Muscle of back (tissue), 11 donors: ENCODE measurements around the gene ASPG. TPM values are rescaled to one million over a fixed set of nuclear protein-coding genes. Genes with fewer than 3 reads are reported as not detected.
A peak's percentile ranks its signal among the peaks of the same experiment; 100 is the strongest.
"Not testable (repeated sequence)": the region's sequence is repeated elsewhere in the genome, so short reads cannot be mapped to it uniquely, and the experiment has no call there.

Experiments
- DNase-seq, 3 donors: peaks; one replicate each; pipeline versions ENCODE4 v3.0.0 to v3.0.0-alpha.2; 2013
- polyA plus RNA-seq, 10 donors: library from polyadenylated mRNA; unstranded; fragments of 120-200 nt; gene quantifications; one replicate each; pipeline ENCODE4 v1.2.1, GENCODE V29; 2013; ENCODE audit not compliant: insufficient read length in 10 of 10

The ASPG gene
- polyA plus RNA-seq, 10 donors: 0.31 to 2.1 (median 1.4) TPM

DNA sequence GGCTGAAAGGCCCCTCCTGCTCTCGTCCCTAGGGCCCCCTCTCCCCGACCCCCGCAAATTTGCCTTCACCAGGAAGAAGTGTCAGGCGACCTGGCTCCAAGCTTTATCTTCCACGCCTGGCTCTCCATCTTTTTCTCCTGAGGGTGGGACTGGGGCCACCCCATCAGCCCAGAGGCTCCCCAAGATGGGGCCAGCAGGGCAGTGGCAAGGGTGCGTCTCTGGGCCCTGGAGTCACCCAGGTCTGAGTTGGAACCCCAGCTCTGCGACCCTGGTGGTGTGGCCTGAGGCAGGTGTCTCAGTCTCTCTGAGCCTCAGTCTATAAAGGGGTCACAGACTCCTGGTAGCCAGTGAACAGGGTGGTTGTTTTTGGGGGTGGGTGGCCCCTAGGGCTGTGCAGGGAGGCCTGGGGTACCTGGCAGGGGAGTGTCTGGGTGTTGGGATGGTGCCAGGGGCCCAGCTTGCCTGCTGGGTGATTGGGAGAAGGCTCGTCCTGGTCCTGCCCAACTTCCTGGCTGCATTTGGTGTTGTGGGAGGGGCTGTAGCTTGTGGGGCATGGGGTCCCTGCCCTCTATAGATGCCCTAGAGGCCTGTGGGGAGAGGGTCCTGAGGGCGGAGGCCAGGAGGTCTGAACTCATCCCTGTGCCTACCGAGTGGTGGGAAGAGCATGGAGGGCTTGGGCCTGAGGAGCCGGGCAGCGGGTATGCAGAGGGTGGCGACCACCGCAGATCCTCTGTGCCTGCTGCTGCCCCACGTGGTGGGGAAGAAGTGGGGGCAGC is 60.5 kb downstream of the ASPG start:
- peak in 1 of 3 donors; percentile 2 for DNase-seq

DNA sequence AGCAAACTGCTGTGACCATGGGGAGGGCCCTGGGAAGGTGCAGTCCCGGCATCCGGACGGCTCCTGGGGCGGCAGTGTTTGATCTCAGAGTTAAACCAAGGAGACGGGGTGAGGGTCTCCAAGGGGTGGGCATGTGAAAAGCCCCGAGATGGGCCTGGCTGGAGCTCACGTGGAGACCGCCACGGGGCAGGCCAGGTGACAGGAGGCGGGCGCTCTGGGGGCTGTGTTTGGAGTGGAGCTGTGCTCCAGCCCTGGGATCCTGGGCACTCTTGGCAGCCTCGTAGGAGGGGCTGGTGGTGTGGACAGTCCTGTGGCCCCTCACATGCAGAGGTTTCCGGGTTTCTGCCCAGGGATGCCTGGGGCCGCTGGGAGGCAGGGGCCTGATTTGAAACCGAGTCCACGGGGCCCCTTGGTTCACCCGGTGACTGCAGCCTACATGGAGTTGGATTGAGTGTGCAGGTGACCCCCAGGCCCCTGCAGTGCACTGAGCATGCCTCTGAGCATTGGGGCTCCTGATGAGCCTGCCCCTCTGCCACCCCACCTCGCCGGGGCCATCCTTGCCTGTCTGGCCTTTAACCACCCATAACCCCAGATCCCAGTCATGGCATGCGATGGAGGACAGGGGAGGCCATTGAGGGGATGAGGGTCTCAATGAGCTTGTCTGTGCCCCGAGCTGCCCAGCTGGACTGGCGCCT is 61.3 kb downstream of the ASPG start:
- DNase-seq: peak in 1 of 3 donors; percentile 1

DNA sequence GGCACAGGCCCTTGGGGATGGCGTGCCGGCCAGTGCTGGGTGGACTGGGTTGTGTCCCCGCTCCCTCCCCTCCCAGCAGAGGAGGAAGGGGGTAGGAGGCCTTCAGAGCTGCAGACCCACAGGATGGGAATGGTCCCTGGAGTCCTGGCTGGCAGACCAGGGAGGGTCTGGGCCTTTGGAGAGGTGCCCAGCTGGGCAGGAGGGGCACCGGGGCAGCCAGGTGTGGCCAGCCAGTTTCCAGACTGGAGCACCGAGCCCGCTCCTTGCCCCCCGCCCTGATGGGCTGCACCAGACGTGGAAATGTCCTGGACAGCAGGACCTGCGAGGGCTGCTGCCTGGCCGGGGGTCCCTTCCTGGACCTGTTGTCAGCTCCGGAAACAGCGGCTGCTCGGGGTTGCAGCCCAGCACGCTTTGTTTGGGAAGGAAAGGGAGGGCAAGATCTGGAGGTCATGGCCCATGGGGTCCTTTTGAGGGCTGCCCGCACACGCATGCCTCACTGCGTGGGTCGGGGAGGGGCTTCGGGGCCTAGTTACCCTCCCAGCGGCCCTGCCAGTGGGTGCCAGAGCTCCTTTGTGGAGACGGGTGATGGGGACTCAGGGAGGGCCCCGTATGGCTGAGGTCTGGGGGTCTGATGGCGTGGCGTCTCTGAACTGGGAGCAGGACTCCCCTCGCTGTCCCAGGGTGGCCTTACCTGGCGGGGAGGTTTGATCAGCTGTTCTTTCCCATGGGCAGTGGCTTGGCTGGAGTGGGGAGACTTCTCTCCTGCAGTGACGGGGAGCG is 62.0 kb downstream of the ASPG start:
- no peak for DNase-seq

DNA sequence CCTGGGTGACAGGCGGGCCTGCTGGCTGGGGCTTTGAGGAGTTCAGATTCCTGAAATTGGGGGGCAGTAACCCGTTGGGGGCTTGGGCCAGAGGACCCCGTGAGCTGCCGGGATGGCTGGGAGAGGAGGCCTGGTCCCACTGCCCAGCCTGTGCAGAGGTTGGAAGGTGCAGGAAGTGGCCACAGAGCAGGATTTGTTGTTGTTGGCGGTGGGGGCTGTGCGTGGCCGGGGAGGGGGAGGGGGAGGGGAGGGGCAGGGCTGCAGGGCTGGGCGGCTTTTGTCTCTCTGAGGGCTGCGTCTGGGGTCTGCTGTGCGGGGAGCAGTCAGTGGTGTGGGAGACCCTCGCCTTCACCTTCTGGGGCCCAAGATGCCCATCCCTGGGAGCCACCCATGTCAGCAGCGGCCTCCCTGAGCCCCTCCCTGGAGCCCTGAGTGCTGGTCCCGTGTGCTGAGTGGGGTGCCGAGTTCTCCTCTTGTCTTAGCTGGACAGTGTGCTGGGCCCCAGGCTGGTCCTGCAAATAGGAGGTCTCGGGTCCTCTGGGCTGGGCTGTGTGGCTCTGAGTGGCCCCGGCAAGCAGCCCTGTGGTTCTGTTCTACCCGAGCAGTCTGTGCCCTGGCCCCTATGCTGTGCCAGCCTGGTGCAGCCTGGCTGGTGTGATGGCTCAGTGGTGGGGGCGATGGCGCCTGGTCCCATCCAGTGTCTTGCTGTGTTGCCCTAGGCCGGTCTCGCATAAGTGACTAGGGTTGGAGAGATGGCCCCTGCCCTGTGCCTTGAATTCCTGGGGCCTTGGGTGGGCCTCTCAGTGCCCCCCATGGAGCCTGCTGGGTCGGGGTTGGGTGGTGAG is 63.2 kb downstream of the ASPG start:
- DNase-seq: no peak

DNA sequence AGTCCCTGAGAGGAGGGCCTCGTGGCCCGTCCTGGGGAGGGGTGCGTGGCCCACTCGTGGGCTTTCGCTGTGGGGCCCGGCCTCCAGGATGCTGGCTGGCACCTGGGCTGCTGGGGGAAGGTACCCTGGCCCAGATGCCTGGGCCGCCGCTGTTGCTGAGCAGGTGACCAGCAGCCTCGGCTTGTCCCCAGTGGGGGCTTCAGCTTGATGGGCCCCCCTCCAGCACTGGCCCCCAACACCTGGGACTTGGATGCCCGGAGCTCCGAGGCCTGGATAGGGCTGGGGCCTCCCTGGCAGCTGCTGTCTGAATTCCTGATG is 63.7 kb downstream of the ASPG start:
- no peak for DNase-seq

DNA sequence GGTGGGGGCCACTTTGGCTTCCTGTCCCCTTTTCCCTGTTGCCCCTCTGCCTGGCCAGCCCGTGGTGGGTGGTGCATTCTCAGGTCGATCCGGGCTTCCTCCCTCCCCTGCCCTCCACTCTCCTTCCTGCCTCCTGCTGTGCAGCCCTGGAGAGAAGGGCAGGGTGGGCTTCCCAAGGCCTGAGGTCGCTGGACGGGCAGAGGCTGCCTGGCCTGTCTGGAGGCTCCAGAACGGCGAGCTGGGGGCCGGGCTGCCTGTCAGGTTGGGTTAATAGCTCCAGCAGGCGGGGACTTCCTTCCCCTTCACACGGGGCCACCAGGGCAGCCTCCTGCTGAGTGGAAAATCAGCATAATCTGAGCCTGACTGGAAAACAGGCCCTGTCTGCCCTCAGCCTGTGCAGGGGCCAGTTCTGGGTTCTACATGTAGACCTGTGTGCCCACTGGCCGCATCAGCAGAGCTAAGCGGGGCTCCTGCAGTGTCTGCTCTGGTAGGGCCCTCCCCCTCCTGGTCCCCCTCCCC is 64.2 kb downstream of the ASPG start:
- peak; percentile 54 to 80 (median 62) for DNase-seq

DNA sequence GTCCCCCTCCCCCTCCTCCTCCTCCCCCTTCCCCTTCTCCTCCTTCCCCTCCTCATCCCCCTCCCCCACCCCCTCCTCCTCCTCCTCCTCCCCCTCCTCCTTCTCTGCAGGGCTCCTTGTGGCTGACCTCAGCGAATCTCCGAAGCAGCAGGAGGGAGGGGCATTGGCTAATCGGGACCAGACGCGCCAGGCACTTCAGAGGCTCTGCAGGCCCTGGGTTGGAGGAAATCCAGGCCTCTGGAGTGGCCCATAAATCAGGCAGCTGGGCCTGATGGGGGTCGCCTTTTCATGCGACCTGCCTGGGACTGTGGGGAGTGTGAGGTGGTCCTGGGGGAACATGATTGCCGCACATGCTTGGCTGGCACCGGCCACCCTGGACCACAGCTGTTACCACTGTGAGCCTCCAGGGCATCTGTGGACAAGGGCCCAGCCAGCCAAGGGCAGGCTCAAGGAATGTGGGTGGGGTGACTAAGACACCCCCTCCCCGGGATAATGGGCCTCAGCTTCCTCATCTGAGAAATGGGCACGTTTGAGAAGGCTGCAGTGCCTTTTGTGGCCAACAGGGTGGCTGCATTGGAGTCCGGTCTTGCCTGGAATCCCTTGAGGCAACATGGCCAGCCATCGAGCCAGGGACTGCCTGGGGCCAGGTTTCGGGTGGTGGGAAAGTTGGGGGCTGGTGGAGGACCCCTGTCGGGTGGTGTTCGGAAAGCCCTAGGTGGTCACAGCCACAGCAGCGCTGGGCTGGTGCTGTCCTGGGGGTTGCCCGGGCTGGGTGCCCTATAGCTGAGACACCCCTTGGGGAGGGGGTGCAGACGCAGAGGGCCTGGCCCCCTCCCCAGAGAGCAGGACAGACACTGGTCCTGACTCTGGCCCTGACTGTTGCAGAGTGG is 64.9 kb downstream of the ASPG start:
- peak; percentile 76 to 88 (median 80) for DNase-seq

DNA sequence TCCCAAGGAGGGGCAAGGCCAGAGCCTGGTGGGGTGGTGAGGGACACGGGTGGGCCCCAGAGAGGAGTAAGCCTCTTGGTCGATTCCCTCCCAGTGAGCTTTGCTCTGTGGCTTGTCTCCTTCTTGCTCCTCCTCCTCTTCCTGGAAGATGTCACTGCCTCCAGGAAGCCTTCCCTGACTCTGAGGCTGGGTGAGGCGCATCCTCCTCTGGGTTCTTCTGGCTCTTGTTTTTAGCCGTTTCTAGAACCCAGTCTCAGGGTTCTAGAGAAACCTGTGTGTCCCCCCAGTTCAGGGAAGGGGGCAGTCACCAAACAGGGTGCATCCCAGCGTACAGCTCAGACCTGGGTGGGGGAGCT is 65.5 kb downstream of the ASPG start:
- DNase-seq: no peak

DNA sequence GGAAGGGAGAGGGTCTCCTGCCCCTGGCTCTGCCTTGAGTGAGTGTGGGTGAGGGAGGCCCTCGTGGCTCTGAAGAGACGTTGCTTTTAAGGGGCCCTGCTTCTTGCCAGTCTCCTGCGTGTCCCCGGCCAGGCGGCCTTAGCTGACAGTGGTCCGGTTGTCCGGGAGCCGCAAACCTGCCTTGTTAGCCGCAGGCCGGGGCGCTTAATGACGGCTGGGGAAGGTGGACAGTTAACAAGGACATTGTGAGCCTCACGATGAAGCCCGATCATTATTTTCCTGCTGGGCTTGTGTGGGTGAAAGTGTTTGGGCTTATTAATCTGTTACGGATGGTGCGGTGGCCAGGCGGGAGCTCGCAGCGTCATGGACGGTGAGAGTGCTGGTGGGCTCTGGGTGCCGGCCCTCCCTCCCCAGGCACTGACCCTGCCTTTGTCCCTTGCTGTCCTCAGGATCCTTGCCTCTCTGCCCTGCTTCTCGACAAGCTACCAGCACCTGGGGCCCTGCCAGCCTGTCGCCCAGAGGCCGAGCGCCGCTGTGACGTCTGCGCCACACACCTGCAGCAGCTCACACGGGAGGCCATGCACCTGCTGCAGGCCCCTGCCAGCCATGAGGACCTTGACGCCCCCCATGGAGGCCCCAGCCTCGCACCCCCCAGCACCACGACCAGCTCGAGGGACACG is 66.2 kb downstream of the ASPG start:
- DNase-seq: no peak

DNA sequence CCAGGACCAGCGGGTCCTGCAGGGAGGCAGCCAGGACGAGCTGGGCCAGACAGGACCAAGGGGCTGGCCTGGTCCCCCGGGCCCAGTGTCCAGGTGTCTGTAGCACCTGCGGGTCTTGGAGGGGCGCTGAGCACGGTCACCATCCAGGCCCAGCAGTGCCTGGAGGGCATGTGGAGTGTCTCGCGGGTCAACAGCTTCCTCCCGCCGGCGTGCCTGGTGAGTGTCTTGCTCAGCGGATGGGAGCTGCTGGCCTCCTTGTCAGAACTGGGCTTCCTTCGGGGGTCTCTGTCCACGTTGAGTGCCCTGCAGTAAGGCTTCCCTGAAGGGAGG is 66.7 kb downstream of the ASPG start:
- DNase-seq: no peak

DNA sequence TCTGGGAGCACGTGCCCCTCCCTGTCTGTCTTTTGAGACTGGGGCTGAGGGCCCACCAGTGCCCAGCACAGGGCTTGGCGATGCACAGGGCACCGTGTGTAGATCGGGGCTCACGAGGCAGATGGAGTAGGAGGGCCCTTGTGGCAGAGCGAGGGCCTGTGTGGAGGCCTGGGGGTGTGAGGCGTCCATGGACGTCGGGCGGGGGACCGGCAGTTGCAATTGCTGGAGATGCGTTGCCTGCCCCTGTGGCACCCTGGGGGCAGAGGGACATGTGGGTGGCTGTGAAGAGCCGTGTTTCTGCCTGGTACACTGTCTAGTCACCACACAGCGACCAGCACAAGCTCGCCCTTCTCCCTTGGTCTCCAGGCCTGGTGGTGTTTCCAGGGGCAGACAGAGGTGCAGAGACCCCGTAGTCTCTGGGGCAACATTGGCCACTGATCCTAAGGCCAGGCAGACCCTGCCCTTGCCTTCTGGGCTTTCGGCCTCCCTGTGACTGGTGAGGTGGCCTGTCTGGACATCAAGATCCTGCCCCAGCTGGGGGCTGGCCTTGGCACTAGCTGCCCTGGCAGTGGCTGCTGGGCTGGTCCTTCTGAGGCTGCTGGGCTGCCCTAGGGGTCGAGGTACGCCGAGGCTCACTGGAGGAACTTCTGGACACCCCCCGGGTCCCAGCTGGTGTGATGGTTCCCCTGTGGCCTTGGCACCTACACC is 67.3 kb downstream of the ASPG start:
- DNase-seq: no peak

DNA sequence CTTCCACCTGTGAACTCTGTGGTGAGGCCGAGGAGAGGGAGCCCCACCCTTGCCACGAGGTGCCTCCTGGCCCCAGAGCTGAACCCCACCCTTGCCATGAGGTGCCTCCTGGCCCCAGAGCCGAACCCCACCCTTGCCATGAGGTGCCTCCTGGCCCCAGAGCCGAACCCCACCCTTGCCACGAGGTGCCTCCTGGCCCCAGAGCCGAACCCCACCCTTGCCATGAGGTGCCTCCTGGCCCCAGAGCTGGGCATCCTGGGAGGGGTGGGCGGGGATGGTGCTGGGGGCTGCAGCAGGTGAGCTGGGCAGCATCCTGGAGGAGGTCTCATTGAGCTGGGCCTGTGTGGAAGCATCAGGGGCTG is 67.9 kb downstream of the ASPG start:
- DNase-seq: not testable (repeated sequence)

DNA sequence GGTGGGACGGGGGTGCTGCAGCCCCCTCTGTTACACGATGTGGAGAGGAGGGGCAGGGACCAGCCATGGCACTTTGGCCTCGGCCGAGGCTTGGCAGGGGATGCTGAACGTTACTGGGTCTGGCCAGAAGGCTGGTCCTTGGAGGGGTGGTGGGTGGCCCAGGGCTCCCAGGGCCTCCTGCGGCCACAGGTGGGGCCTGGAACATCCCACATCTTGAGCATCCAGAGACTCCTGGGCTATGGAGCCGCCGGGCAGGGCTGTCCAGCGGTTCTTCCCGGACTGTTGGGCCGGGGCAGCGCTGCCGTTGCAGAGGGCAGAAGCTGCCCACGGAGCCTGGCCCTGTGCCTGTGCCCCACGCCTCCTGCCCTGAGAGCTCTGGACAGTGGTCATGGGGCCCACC is 68.7 kb downstream of the ASPG start:
- DNase-seq: no peak

DNA sequence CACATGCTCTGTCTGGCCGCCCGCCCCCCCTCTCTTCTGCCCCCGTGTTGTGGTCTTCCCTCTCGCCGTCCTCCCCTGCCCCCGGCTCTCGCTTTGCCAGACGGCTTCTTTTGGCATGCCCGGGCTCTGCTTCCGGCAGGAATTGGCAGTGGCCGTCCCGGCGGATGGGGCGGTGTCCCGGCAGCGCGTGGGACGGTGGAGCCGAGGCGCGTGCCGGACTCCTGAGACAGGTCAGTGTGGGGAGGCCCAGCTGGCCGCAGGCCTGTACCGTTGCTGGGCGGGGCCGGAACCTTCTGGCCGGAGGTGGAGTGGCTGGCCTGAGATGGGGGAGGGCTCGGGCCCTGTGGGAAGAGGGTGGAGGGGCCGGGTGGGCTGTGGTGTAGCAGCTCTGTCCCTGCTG is 70.0 kb downstream of the ASPG start:
- DNase-seq: no peak

DNA sequence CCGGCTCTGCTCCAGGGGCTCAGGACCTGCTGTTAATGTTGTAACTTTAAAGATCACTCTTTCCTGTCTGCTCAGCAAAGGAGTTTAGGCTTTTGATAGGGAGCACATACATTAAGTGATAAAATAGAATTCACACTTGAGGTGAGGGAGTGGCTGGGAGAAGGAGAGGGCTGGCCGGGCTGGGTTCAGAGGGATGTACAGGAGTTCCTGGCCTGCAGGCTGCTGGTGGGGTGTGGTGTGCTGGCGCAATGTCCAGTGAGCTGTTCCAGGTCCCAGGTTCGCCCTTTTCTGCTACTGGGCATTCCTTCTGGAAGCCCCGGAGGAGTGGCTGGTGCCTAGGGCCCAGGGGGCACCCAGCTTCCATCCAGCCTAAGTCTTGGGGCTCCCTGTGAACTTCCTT is 70.6 kb downstream of the ASPG start:
- no peak for DNase-seq

DNA sequence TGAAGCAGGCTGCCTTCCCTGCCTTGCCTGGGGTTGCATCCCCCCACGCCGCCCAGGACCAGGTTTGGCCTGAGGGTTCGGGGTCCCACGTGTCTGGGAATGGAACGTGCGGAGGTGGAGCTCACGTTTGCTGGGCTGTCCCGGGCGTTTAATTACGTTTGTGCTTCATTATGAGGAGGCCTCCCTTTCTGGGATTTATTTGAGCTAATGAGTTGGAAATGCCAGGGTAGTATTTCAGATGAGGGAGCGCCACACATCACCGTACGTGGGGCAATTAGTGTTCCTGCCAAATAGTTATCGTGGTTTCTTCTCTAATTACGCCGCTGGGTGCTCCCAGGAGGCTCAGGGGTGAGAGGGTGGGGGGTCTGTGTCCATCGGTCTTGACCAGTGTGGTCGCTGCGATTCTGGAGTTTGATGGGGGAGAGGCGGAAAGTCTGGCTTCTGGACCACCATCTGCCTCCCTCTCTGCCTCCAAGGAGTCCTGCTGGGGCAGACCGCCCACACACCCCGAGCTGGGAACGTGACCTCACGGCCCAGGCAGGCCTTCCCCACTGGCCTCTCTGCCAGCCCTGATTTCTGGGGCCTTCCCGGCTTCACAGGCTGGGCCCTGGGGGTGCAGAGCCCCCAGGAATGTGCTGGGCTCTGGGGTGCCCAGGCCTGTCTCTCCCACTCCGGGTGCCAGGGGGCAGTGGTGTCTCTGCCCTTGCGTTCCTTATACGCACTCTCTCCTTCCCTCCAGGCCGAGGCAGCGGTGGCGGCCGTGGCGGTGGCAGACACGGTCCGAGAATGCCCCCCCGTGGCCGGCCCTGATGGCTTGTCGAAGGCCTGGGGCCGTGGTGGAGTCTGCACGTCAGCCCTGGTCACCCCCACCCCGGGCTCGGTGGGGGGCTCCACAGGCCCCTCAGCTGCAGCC is 71.8 kb downstream of the ASPG start:
- no peak for DNase-seq

DNA sequence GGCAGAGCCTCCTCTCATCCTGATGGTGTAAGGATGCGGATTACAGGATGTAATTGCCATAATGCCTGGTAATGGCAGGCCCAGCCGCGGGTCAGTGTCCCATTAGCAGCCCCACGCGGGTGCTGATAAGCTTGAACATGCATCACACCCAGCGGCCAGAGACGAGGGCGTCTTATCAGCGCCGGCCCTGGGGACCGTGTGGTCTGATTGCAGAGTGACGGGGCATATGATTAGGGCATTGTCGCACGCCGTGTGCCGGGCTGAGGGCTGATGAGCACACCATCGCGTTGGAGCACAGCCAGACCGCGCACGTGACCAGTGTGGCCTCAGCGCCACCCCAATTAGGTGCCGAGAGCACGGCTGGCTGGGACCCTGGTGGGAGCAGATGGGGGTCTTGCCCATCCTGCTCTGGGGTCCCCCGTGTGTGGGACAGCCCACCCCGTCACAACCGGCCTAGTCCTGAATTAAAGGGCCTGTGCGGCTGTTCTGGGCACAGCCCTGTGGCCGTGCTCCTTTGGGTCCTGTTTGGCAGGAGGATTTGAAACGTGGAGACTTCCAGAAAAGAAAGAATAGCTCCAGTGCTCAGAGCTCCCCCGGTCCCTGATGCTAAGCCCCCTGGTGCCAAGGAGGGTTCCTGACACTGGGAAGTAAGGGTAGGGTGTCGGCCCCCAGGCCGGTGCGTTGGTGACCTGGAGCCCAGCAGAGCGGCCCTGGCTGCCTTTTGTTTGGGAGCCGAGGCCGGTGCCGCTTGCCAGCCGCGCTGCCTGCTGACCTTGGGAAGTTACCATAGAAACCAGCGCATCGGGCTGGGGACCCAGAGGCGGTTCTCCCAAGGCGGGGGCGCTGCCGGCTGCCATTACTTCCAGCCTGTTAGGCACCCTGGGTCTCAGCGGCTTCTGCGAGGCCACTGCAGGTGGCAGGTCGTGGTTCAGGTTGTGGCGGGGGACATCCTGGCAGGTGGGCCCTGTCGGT is 73.6 kb downstream of the ASPG start:
- DNase-seq: no peak
